Activated CD8-positive, alpha-beta T cell treated with anti-CD3 and anti-CD28 coated beads for 36 hours (primary cell): ENCODE measurements around the gene PIAS1. TPM values are rescaled to one million over a fixed set of nuclear protein-coding genes. Genes with fewer than 3 reads are reported as not detected.

Experiments
- ATAC-seq: fragments of 200-7000 bp; cut with Tn5 transposase; one replicate; pipeline ENCODE4 v1.10.0; 2021; ENCODE audit warnings: mild to moderate bottlenecking, moderate library complexity
- CTCF ChIA-PET: fragments of 350-600 bp; sonication (Branson Sonifier 250); formaldehyde crosslinking; loops from one replicate; lab custom pipeline; 2021; ENCODE audit warnings: antibody characterized with exemption; lab: Charles Lee
- POLR2A ChIA-PET: fragments of 350-600 bp; sonication (Branson Sonifier 250); formaldehyde crosslinking; loops from one replicate; lab custom pipeline; 2021; ENCODE audit warnings: antibody characterized with exemption; lab: Charles Lee
- DNase-seq: peaks from one replicate; pipeline ENCODE4 v3.0.0-alpha.2; 2020
- H3K27ac Mint-ChIP-seq: one replicate; pipeline ENCODE4 v1.8.0; 2021; ENCODE audit warnings: mild to moderate bottlenecking, mixed read lengths
- H3K27me3 Mint-ChIP-seq: one replicate; pipeline ENCODE4 v1.8.0; 2021; ENCODE audit warnings: mixed read lengths
- H3K36me3 Mint-ChIP-seq: one replicate; pipeline ENCODE4 v1.8.0; 2021; ENCODE audit warnings: low read depth, mixed read lengths
- H3K4me1 Mint-ChIP-seq: one replicate; pipeline ENCODE4 v1.8.0; 2021; ENCODE audit warnings: low read depth, mixed read lengths
- H3K4me3 Mint-ChIP-seq: one replicate; pipeline ENCODE4 v1.8.0; 2021; ENCODE audit warnings: mild to moderate bottlenecking, moderate library complexity, mixed read lengths
- H3K9me3 Mint-ChIP-seq: one replicate; pipeline ENCODE4 v1.8.0; 2021; ENCODE audit warnings: mixed read lengths
- intact Hi-C: fragments of 100-400 bp; cut with micrococcal nuclease; formaldehyde crosslinking; loops from one replicate; pipeline ENCODE4 v1.10.0; 2022
- total RNA-seq, 2 experiments: library from RNA; stranded (reverse); gene quantifications; one replicate each; pipeline ENCODE4 v1.2.3, GENCODE V29; 2021
- TF ChIP-seq, protein P1 (sequence below): fragments of 200-600 bp; IDR thresholded peaks from one replicate; pipeline ENCODE4 v1.8.0; 2022; ENCODE audit warnings: antibody characterized with exemption, mild to moderate bottlenecking

The PIAS1 gene
- total RNA-seq, 2 experiments from 2014 or later = 26.0 to 29.8 TPM

DNA sequence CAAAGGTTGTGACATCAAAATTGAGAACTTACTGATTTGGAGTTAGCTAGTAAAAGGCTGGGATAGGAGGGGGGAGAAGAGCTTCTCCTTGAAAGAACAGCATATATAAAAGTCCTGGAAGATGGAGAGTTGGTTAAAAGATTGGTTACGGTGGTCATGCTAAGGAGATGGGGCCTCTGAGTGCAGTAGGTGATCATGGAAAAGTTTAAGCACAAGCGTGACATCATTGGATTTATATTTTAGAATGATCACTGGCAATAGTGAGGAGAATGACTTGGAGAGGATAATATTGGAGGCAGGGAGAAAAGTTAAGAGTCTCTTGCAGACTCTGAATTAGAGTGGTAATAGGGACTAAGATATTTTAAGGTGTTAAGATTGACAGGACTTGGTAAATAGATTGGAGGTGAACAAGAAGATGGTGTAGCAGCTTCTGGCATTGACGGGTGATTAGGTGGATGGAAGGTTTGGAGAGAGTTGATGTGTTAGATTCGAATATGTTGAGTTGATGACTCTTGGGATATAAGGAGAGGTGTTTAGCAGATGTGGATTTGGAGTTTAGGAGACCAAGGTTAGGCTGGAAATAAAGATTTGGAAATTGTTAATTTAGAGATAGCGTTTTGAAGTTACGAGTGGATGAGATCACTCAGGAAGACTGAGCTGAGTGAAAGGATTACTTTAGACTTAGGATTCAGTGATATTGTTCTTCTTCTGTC lies 19.6 kb downstream of the PIAS1 start:
- DNase-seq = no peak
- H3K27me3 Mint-ChIP-seq = no peaks in the 10 kb centered on the region
- no peak overlapping the region for H3K4me3 Mint-ChIP-seq
- peaks cover 1% of the 10 kb centered on the region for H3K9me3 Mint-ChIP-seq
- ChIA-PET CTCF (interaction anchor here (1.0 kb wide), 1 partner anchor 10 kb away, joined by 4 read pairs; no protein-coding TSS in a partner anchor), POLR2A (interaction anchor here (0.6 to 1.5 kb wide), 3 partner anchors 19 to 70 kb away, joined by 3 to 4 read pairs (median 4); partner anchors contain the start of gene PIAS1)
- H3K27ac Mint-ChIP-seq = no peak overlapping the region
- peaks cover 2% of the 10 kb centered on the region for H3K36me3 Mint-ChIP-seq
- peaks cover 65% of the 10 kb centered on the region for H3K4me1 Mint-ChIP-seq
- intact Hi-C loops = no loop called here
- no peak for ATAC-seq
- TF ChIP-seq, protein P1, sequence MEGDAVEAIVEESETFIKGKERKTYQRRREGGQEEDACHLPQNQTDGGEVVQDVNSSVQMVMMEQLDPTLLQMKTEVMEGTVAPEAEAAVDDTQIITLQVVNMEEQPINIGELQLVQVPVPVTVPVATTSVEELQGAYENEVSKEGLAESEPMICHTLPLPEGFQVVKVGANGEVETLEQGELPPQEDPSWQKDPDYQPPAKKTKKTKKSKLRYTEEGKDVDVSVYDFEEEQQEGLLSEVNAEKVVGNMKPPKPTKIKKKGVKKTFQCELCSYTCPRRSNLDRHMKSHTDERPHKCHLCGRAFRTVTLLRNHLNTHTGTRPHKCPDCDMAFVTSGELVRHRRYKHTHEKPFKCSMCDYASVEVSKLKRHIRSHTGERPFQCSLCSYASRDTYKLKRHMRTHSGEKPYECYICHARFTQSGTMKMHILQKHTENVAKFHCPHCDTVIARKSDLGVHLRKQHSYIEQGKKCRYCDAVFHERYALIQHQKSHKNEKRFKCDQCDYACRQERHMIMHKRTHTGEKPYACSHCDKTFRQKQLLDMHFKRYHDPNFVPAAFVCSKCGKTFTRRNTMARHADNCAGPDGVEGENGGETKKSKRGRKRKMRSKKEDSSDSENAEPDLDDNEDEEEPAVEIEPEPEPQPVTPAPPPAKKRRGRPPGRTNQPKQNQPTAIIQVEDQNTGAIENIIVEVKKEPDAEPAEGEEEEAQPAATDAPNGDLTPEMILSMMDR = no peak

DNA sequence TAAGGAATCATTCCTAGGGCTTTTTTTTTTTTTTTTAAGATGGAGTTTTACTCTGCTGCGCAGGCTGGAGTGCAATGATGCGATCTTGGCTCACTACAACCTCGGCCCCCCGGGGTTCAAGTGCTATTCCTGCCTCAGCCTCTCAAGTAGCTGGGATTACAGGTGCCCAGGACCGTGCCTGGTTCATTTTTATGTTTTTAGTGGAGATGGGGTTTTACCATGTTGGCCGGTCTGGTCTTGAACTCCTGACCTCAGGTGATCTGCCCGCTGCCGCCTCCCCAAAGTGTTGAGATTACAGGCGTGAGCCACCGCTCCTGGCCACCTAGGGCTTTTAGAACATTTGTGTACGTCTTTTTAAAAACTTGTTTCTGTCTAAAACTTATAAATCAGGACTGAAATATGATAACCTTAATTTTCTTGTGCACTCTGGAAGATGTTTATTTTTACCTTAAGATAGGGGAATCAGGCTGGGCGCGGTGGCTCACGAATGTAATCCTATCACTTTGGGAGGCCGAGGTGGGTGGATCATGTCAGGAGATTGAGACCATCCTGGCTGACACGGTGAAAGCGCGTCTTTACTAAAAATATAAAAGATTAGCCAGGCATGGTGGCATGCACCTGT lies 21.8 kb downstream of the PIAS1 start:
- TF ChIP-seq, protein P1 = no peak
- ATAC-seq (no peak), DNase-seq (no peak)
- Mint-ChIP-seq H3K4me3 (no peak overlapping the region), H3K9me3 (peaks cover 1% of the 10 kb centered on the region), H3K27me3 (no peaks in the 10 kb centered on the region), H3K36me3 (peaks cover 2% of the 10 kb centered on the region), H3K27ac (no peak overlapping the region), H3K4me1 (peaks cover 61% of the 10 kb centered on the region)
- ChIA-PET POLR2A (interaction anchor here (0.7 kb wide), 1 partner anchor 1154 kb away, joined by 3 read pairs; no protein-coding TSS in a partner anchor), CTCF (no interaction called here)
- intact Hi-C loops = no loop called here

DNA sequence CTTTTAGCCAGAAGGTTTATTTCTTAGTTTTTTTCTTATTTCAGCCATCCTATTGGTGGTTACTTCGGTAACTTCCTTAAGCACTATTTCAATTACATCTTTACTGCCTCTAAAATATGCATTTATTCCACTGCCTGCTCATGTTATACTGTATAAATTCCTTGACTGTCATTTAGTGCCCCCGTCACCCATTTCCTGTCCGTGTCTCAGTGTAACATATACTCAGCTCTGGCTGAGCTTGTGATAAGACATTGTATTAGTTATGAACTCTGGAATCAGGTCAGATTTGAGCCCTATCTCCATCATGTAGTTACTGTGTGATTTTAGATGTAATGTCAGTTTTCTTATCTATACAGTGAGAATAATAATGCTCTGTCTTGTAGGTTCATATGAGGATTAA lies 24.2 kb downstream of the PIAS1 start:
- Mint-ChIP-seq H3K4me1 (peaks cover 71% of the 10 kb centered on the region), H3K27me3 (no peaks in the 10 kb centered on the region), H3K27ac (peak overlapping the region; percentile 50), H3K9me3 (no peaks in the 10 kb centered on the region), H3K36me3 (peaks cover 2% of the 10 kb centered on the region), H3K4me3 (no peak overlapping the region)
- ATAC-seq = peak; percentile 53
- DNase-seq = peak; percentile 32
- TF ChIP-seq, protein P1 = no peak
- ChIA-PET POLR2A (interaction anchor here (1.9 kb wide), 1 partner anchor 23 kb away, joined by 7 read pairs; the partner anchor contains the start of gene PIAS1), CTCF (no interaction called here)
- intact Hi-C loops = no loop called here

DNA sequence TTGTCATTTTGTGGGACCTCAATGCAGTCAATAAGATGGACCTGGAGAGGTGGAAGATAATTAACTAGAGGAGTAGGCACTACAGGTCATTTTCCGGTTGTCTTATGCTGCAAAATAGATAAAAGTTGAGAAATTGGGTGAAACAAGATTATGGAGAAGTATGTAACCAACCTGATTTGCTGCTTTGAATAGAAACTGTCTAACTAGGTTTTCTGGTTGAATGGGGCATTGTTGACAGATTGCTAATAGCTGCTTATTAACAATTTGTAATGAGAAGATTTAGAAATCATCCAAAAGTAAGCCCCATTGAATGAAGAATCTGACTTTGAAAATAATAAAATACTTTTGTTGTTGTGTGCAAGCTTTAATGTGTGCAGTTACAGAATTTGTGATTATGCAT lies 26.2 kb downstream of the PIAS1 start:
- Mint-ChIP-seq H3K4me1 (peaks cover 77% of the 10 kb centered on the region), H3K36me3 (peaks cover 2% of the 10 kb centered on the region), H3K27me3 (no peaks in the 10 kb centered on the region), H3K9me3 (no peaks in the 10 kb centered on the region), H3K27ac (no peak overlapping the region), H3K4me3 (no peak overlapping the region)
- ChIA-PET POLR2A (interaction anchor here (0.7 to 0.9 kb wide), 2 partner anchors 16 to 26 kb away, joined by 3 read pairs; partner anchors contain the start of gene PIAS1), CTCF (no interaction called here)
- TF ChIP-seq, protein P1 = no peak
- intact Hi-C loops = no loop called here
- ATAC-seq = no peak
- DNase-seq = no peak

DNA sequence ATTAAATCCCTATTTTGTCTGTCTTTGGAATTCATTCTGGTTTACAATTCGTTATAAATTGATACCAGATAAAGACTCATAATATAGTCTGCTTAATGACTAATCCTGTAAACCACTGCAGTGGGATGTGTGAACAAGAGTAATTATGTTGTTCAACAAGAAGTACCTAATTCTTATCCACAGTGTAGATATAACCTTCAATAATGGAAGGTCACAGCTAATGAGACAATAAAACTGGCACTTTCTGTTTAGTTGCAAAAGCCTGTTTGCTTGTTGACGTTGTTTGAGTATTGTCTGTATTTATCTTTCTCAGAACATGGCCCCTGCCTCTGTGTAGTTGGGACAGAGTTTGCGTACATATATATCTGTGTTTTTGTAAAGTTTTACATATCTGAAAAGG lies 26.7 kb downstream of the PIAS1 start:
- CTCF ChIA-PET = no interaction called here
- ATAC-seq = peak; percentile 49
- Mint-ChIP-seq H3K36me3 (no peaks in the 10 kb centered on the region), H3K9me3 (no peaks in the 10 kb centered on the region), H3K4me1 (peaks cover 77% of the 10 kb centered on the region), H3K27me3 (no peaks in the 10 kb centered on the region), H3K4me3 (no peak overlapping the region), H3K27ac (peak overlapping the region; percentile 32)
- POLR2A ChIA-PET = interaction anchor here (0.7 to 0.9 kb wide), 2 partner anchors 17 to 27 kb away, joined by 3 read pairs; partner anchors contain the start of gene PIAS1
- no peak for DNase-seq
- intact Hi-C loops = no loop called here
- TF ChIP-seq, protein P1 = no peak
